ENCODE data around the gene ADRA2C. TPM values are rescaled to one million over a fixed set of nuclear protein-coding genes. Genes with fewer than 3 reads are reported as not detected.

The ADRA2C gene
- total RNA-seq, 3 donors from 2014 or later: not detected

DNA sequence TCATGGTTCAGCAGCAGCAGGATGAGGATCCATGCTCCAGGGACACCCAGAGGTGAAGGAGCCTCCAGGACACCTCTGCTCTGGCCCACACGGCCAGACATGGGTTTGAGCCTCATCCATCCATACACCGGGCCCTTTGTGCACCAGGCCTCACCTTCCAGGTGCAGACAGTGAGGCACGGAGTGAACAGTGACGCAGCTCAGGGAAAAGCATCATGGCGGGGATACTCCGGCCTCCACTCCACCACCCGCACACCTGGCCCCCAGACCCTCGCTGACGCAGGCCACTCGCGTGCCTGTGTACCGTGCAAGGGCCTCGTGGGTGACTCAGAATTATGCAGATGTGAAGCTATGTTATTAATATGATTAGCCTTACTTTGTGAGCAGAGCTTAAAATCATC, 33.3 kb downstream of the ADRA2C start:
- ATAC-seq (no peak), DNase-seq (no peak)
- no peaks in the 10 kb centered on the region for H3K36me3 Mint-ChIP-seq (ENCODE audit: insufficient read depth)
- peaks cover 23% of the 10 kb centered on the region for H3K9me3 Mint-ChIP-seq
- no peaks in the 10 kb centered on the region for H3K4me1 Mint-ChIP-seq (ENCODE audit: low read depth)
- peaks cover 4% of the 10 kb centered on the region for H3K27me3 Mint-ChIP-seq (ENCODE audit: low read depth)
- H3K4me3 Mint-ChIP-seq: no peak overlapping the region

DNA sequence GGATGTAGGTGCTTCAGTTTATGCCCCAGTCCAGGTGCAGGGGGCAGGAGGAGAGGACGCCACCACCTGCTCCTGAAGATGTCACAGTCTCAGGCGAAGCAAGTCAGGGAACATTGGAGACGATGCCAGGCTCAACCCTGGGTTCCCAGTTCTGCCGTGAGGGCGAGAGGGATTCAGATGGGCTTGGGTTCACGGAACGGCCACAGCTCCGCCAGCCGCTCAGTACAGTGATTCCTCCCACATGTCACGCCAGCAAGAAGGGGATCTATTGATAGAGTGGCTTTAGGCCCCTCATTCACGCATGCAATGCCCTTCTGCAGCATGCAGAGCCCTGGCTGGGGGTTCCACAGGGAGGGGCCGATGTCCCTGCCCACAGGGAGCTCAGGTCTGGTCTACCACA, 34.2 kb downstream of the ADRA2C start:
- ATAC-seq (no peak), DNase-seq (no peak)
- Mint-ChIP-seq H3K27me3 (ENCODE audit: low read depth) (peaks cover 4% of the 10 kb centered on the region), H3K4me3 (no peak overlapping the region), H3K4me1 (ENCODE audit: low read depth) (no peaks in the 10 kb centered on the region), H3K36me3 (ENCODE audit: insufficient read depth) (no peaks in the 10 kb centered on the region), H3K9me3 (peaks cover 15% of the 10 kb centered on the region)

DNA sequence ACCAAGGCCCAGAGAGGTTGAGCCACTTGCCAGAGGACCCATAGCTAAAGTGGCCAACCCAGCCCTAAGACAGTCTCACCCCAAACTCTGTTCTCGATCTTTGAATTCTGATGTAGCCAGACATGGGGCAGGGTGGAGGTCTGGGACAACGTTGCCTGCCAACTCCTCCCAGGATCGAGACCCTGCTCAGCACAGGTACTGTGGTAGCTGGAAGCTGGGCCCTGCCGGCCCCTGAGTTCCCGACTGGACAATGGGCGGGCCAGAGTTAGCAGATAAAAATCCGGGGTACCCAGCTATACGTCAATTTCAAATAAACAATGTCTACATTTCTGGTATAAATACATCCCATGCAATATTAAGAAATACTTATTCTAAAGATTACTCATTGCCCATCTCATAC, 35.3 kb downstream of the ADRA2C start:
- H3K4me1 Mint-ChIP-seq (ENCODE audit: low read depth): no peaks in the 10 kb centered on the region
- peaks cover 4% of the 10 kb centered on the region for H3K9me3 Mint-ChIP-seq
- ATAC-seq: no peak

DNA sequence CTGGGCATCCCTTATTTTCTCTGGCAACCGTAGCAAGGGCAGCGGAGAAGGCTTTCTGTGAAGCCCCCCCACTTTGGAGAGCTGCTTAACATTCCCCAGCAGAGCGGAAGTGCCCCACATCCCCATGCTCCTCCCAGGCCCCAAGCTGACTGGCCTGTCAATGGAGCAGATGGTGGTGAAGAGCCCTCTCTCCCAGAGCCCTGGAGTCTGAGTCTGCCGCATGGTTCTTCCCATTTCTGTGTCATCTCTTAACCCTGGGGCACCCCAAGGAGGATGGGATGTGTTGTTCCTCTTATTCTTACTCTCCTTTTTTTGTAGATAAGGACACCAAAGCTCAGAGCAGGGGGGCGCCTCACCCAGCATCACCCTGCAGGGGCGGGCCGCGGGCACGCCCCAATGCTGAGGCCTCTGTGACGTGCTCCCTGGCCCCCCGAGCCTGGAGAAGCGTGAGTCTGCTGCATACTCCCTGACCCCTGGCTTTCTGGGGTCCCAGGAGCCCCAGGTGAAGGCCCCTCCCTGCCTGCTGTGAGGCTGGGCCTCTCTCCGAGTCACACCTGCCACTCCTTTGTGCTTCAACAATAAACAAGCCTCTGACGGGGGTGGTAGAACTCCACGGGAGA, 35.9 kb downstream of the ADRA2C start:
- no peaks in the 10 kb centered on the region for H3K36me3 Mint-ChIP-seq (ENCODE audit: insufficient read depth)
- no peak overlapping the region for H3K4me3 Mint-ChIP-seq
- peaks cover 6% of the 10 kb centered on the region for H3K27me3 Mint-ChIP-seq (ENCODE audit: low read depth)
- H3K9me3 Mint-ChIP-seq: no peaks in the 10 kb centered on the region
- no peak for DNase-seq
- ATAC-seq: no peak
- no peaks in the 10 kb centered on the region for H3K4me1 Mint-ChIP-seq (ENCODE audit: low read depth)

More for the DNA sequence above, 35.3 kb downstream of the ADRA2C start:
- no peak overlapping the region for H3K4me3 Mint-ChIP-seq
- DNase-seq: no peak
- peaks cover 5% of the 10 kb centered on the region for H3K27me3 Mint-ChIP-seq (ENCODE audit: low read depth)
- H3K36me3 Mint-ChIP-seq (ENCODE audit: insufficient read depth): no peaks in the 10 kb centered on the region

DNA sequence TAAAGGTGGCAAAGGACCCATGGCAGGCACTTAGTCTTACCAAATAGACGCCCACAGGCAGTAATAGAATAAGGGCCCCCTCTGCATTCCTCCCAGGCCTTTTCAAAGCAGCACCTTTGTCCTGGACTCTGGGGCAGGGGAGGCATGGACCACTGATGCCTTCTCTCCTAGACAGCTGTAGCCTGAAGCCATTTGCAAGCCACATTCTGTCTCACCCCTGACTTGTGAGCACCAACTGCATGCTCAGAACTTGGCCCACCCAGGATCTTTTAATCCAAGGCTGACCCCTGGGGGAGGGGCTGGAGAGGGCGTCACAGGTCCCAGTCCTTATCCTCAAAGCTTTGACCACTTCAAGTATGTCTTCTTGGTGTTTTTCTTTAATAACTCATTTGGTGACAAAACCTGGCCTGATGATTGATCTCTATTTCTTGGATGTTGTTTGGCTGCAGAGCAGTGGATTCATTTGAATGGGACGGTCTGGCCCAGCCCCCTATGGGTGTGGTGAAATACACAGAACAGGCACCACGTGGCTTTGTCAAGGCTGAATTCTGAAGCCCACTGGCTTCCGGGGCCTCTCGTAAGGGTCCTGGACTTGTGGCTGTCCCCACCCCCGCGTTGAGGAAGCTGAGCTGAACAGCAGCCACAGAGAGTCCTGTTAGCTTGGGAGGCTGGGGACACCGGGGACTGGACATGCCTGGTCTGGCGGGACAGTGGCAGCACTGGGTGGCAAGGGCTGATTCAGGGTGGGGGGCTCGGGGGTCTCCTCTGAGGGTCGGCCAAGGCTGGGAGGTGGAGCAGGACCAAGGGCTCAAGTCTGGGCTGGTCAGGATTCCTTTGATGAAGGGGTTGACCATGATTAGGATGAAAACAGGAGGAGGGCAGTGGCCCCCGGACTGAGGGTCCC, 36.6 kb downstream of the ADRA2C start:
- Mint-ChIP-seq H3K27me3 (ENCODE audit: low read depth) (peaks cover 9% of the 10 kb centered on the region), H3K4me1 (ENCODE audit: low read depth) (no peaks in the 10 kb centered on the region), H3K4me3 (no peak overlapping the region), H3K36me3 (ENCODE audit: insufficient read depth) (no peaks in the 10 kb centered on the region), H3K9me3 (no peaks in the 10 kb centered on the region)
- DNase-seq: no peak
- no peak for ATAC-seq

- Mint-ChIP-seq H3K36me3 (ENCODE audit: insufficient read depth) (no peaks in the 10 kb centered on the region), H3K9me3 (no peaks in the 10 kb centered on the region), H3K4me1 (ENCODE audit: low read depth) (no peaks in the 10 kb centered on the region), H3K4me3 (no peak overlapping the region), H3K27me3 (ENCODE audit: low read depth) (peaks cover 13% of the 10 kb centered on the region)
- DNase-seq (no peak), ATAC-seq (no peak)
These were observed 37.3 kb downstream of the ADRA2C start for GRCh38 chr4:3803475-3803847.

DNA sequence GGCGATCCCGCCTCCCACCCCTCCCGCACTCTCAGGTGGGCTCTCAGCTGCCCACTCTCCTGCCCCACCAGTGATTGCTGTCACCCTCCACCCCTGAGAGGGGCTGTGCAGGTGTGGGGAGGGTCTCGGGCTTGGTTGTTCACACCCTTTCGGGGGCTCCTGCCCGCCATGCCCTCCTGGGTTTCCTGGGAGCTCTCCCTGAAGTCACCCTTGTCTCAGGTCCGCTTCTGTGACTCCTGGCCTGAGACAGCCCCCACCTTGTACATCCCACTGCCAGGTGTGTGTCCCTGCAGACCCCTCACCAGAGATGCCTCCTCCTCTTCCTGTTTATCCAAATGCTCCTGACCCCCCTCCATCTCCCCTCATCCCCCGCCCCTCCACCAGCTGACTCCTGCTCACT, 37.8 kb downstream of the ADRA2C start:
- H3K4me3 Mint-ChIP-seq: no peak overlapping the region
- H3K9me3 Mint-ChIP-seq: no peaks in the 10 kb centered on the region
- H3K36me3 Mint-ChIP-seq (ENCODE audit: insufficient read depth): no peaks in the 10 kb centered on the region
- no peak for DNase-seq
- peaks cover 18% of the 10 kb centered on the region for H3K27me3 Mint-ChIP-seq (ENCODE audit: low read depth)
- H3K4me1 Mint-ChIP-seq (ENCODE audit: low read depth): no peaks in the 10 kb centered on the region
- no peak for ATAC-seq

DNA sequence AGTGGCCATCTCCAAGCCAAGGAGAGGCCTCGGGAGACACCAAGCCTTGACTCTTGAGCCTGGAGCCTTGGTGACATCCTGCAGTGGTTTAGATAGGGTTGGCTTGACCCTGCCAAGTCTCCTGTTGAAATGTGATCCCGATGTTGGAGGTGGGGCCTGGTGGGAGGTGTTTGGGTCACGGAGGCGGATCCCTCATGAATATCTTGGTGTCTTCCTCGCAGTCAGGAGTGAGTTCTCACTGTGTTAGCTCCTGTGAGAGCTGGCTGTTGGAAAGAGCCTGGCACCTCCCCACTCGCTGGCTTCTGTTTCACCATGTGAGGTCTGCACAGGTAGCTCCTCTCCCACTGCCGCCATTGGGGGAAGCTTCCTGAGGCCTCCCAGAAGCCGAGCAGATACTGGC, 38.8 kb downstream of the ADRA2C start:
- H3K36me3 Mint-ChIP-seq (ENCODE audit: insufficient read depth): no peaks in the 10 kb centered on the region
- H3K4me3 Mint-ChIP-seq: no peak overlapping the region
- H3K9me3 Mint-ChIP-seq: no peaks in the 10 kb centered on the region
- no peaks in the 10 kb centered on the region for H3K4me1 Mint-ChIP-seq (ENCODE audit: low read depth)
- no peak for DNase-seq
- H3K27me3 Mint-ChIP-seq (ENCODE audit: low read depth): peaks cover 20% of the 10 kb centered on the region
- no peak for ATAC-seq

DNA sequence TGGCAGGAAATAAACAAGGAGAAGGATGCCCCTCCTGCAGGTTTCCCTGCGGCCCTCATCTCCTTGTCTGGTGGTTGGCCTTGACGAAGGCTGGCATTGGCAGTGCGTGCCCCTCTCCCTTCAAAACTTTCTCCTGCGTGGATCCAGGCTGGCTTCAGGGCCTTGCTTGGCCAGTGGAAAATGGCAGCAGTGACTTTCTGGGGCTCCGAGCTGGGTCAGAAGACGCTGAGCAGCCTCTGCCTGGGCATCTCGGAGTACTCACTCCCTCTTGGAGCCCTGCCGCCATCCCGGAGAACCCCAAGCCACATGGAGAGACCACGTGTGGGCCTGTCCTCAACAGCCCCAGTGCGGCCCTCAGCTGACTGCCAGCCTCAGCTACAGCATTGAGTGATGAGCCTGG, 39.5 kb downstream of the ADRA2C start:
- Mint-ChIP-seq H3K27me3 (ENCODE audit: low read depth) (peaks cover 15% of the 10 kb centered on the region), H3K4me3 (no peak overlapping the region), H3K9me3 (no peaks in the 10 kb centered on the region), H3K4me1 (ENCODE audit: low read depth) (no peaks in the 10 kb centered on the region), H3K36me3 (ENCODE audit: insufficient read depth) (no peaks in the 10 kb centered on the region)
- DNase-seq (no peak), ATAC-seq (no peak)

- H3K27me3 Mint-ChIP-seq (ENCODE audit: low read depth): peaks cover 15% of the 10 kb centered on the region
These were observed 41.1 kb downstream of the ADRA2C start for GRCh38 chr4:3807311-3807710.

GRCh38 chr4:3807822-3808496, 41.8 kb downstream of the ADRA2C start:
- ATAC-seq (no peak), DNase-seq (no peak)
- Mint-ChIP-seq H3K4me3 (no peak overlapping the region), H3K4me1 (ENCODE audit: low read depth) (no peaks in the 10 kb centered on the region), H3K27me3 (ENCODE audit: low read depth) (peaks cover 15% of the 10 kb centered on the region), H3K36me3 (ENCODE audit: insufficient read depth) (no peaks in the 10 kb centered on the region), H3K9me3 (no peaks in the 10 kb centered on the region)

More at GRCh38 chr4:3807311-3807710, 41.1 kb downstream of the ADRA2C start:
- ATAC-seq (no peak), DNase-seq (no peak)
- H3K36me3 Mint-ChIP-seq (ENCODE audit: insufficient read depth): no peaks in the 10 kb centered on the region
- H3K9me3 Mint-ChIP-seq: no peaks in the 10 kb centered on the region
- H3K4me1 Mint-ChIP-seq (ENCODE audit: low read depth): no peaks in the 10 kb centered on the region
- no peak overlapping the region for H3K4me3 Mint-ChIP-seq

DNA sequence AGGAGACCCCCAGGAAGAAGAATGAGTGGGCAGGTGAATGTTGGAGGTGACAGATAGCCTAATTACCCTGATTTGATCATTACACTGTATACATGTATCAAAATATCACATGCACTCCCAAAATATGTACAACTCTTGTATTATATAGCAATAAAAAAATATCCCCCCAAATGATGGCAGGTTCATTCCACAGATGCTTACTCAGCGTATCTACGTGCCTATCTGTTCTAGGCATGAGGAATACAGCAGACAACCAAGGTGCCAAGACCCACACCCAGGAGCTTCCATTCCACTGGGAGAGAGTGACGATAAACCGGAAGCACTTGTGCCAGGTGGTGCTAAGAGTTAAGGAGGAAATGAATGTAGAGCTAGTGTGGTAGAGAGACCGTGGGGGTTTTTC, 42.4 kb downstream of the ADRA2C start:
- Mint-ChIP-seq H3K4me1 (ENCODE audit: low read depth) (no peaks in the 10 kb centered on the region), H3K4me3 (no peak overlapping the region), H3K36me3 (ENCODE audit: insufficient read depth) (no peaks in the 10 kb centered on the region), H3K9me3 (no peaks in the 10 kb centered on the region), H3K27me3 (ENCODE audit: low read depth) (peaks cover 15% of the 10 kb centered on the region)
- no peak for DNase-seq
- ATAC-seq: no peak

GRCh38 chr4:3809028-3809427, 42.8 kb downstream of the ADRA2C start:
- ATAC-seq (no peak), DNase-seq (no peak)
- Mint-ChIP-seq H3K4me1 (ENCODE audit: low read depth) (no peaks in the 10 kb centered on the region), H3K27me3 (ENCODE audit: low read depth) (peaks cover 15% of the 10 kb centered on the region), H3K9me3 (no peaks in the 10 kb centered on the region), H3K36me3 (ENCODE audit: insufficient read depth) (no peaks in the 10 kb centered on the region), H3K4me3 (no peak overlapping the region)

DNA sequence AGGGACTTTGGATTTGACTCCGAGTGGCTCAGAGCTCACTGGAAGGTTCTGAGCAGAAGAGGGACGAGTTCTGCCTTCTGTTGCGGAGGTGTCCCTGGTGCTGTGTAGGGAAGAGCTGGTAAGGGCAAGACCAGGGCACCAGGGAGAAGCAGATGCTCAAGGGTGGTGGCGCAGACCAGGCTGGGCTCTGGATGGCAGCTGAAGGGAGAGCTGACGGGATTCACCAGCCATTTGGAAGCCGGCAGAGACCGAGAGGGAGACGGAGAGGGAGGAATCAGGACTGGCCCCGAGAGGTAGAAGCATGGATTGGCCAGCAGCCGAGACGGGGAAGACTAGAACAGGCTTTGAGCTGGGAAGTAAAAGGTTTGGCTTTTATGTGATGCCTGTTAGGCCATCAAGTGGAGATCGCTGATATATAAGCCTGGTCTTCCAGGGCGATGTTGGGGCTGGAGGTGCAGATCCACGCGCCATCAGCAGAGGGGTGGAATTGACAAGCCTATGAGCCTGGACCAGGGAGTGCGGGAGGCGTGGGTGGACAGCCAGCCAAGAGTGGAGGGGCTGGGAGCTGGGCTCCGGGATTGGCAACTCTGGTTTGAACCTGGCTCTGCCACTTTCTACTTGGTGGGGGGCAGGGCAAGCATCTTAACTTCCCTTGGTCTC, 43.4 kb downstream of the ADRA2C start:
- DNase-seq: no peak
- peaks cover 15% of the 10 kb centered on the region for H3K27me3 Mint-ChIP-seq (ENCODE audit: low read depth)
- H3K4me1 Mint-ChIP-seq (ENCODE audit: low read depth): no peaks in the 10 kb centered on the region
- H3K36me3 Mint-ChIP-seq (ENCODE audit: insufficient read depth): no peaks in the 10 kb centered on the region
- ATAC-seq: no peak
- no peak overlapping the region for H3K4me3 Mint-ChIP-seq
- no peaks in the 10 kb centered on the region for H3K9me3 Mint-ChIP-seq
